Measurements from ENCODE around the gene CDS2.
A peak's percentile ranks its signal among the peaks of the same experiment; 100 is the strongest.
"Not testable (repeated sequence)": the region's sequence is repeated elsewhere in the genome, so short reads cannot be mapped to it uniquely, and the experiment has no call there.

CDS2 gene

DNA sequence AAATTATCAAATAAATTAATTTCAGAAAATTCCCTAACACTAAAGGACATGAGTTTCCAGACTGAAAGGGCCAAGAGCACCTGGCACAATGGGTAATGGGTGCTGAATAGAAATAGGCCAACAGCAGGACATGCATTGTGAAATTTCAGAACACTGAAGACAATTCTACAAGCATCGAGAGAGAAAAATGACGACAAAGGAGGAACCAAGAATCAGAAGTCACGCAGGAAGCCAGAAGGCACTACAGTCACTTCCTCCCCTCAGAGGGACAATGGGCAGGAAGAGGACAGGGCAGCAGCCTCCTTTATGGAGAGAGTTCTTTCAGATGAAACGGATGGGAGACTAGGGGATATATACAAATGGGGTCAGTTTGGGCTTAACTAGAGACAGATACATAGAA lies 36.6 kb upstream of the CDS2 start:
- Histone ChIP-seq H3K9me3 (ENCODE audit: control extremely low read depth in 1 of 5, control insufficient read depth in 4 of 5, insufficient read depth in 2 of 5, low read depth in 1 of 5, low read length in 4 of 5) (no peaks in the 10 kb centered on the region), H3K27ac (ENCODE audit: insufficient read depth in 1 of 2, low read depth in 1 of 2, low read length in 2 of 2, poor library complexity in 1 of 2, severe bottlenecking in 2 of 2) (peak overlapping the region in 1 of 2 experiments; percentile 68), H3K4me3 (ENCODE audit: control insufficient read depth in 1 of 7, extremely low read depth in 1 of 7, insufficient read depth in 4 of 7, low read depth in 2 of 7, low read length in 6 of 7) (peak overlapping the region in 4 of 7 experiments; percentile 4 to 43 (median 21)), H3K4me1 (ENCODE audit: control extremely low read depth in 1 of 4, control insufficient read depth in 4 of 4, insufficient read depth in 4 of 4, low read length in 3 of 4) (peaks cover 9 to 25% (median 18%) of the 10 kb centered on the region in 4 experiments), H3K36me3 (ENCODE audit: control insufficient read depth in 4 of 4, insufficient read depth in 4 of 4, low read length in 3 of 4) (peaks cover 0 to 5% (median 0%) of the 10 kb centered on the region in 4 experiments), H3K27me3 (replicated peaks in 2 of 5; ENCODE audit: control insufficient read depth in 4 of 5, insufficient read depth in 5 of 5, low read length in 4 of 5) (no peaks in the 10 kb centered on the region)
- ChIA-PET POLR2A (no interaction called here), CTCF (interaction anchor here (1.7 to 2.4 kb wide), 2 partner anchors 10 to 56 kb away, joined by 5 to 12 read pairs; no protein-coding TSS in a partner anchor)
- WGBS (ENCODE audit: insufficient coverage): 0% methylated on average over 3 of the region's 4 CpGs
- DNase-seq: peak; percentile 39 to 87 (median 83)

DNA sequence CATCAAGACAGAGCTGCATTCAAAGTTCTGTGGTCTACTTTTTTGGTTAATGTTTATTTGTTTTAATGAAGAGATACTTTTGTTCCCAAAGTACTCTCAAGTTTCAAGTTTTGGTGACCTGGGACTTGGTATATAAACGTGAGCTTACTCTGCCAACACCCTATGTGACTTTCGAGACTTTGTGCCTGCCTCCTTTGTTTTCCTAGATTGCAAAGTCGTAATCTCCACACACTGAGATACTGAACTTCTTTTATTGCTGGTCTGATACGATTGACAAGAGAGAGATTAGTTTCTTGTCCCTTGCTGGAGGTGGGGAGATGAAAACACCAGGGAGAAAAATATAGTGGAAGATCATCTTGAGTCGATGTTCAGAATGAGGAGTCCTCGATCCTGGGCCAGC lies 34.9 kb upstream of the CDS2 start:
- peaks cover 7 to 15% (median 8%) of the 10 kb centered on the region in 4 experiments for H3K36me3 ChIP-seq (ENCODE audit: control insufficient read depth in 4 of 4, insufficient read depth in 4 of 4, low read length in 3 of 4)
- H3K9me3 ChIP-seq (ENCODE audit: control extremely low read depth in 1 of 5, control insufficient read depth in 4 of 5, insufficient read depth in 2 of 5, low read depth in 1 of 5, low read length in 4 of 5): no peaks in the 10 kb centered on the region
- H3K4me3 ChIP-seq (ENCODE audit: control insufficient read depth in 1 of 7, extremely low read depth in 1 of 7, insufficient read depth in 4 of 7, low read depth in 2 of 7, low read length in 6 of 7): no peak overlapping the region
- no peak for DNase-seq
- no peak overlapping the region for H3K27ac ChIP-seq (ENCODE audit: insufficient read depth in 1 of 2, low read depth in 1 of 2, low read length in 2 of 2, poor library complexity in 1 of 2, severe bottlenecking in 2 of 2)
- ChIA-PET POLR2A (no interaction called here), CTCF (interaction anchor here (0.9 to 2.4 kb wide), 5 partner anchors 9 to 96 kb away, joined by 3 to 12 read pairs (median 4); no protein-coding TSS in a partner anchor)
- WGBS (ENCODE audit: insufficient coverage): 100% methylated on average over 2 of the region's 6 CpGs
- peaks cover 6 to 17% (median 11%) of the 10 kb centered on the region in 4 experiments for H3K4me1 ChIP-seq (ENCODE audit: control extremely low read depth in 1 of 4, control insufficient read depth in 4 of 4, insufficient read depth in 4 of 4, low read length in 3 of 4)
- no peaks in the 10 kb centered on the region for H3K27me3 ChIP-seq (replicated peaks in 2 of 5; ENCODE audit: control insufficient read depth in 4 of 5, insufficient read depth in 5 of 5, low read length in 4 of 5)

- CTCF ChIA-PET: interaction anchor here (0.6 to 1.6 kb wide), 5 partner anchors 10 to 120 kb away, joined by 3 to 5 read pairs (median 4); no protein-coding TSS in a partner anchor
- POLR2A ChIA-PET: no interaction called here
Observed at GRCh38 chr20:5092765-5093339, 34.0 kb upstream of the CDS2 start.

DNA sequence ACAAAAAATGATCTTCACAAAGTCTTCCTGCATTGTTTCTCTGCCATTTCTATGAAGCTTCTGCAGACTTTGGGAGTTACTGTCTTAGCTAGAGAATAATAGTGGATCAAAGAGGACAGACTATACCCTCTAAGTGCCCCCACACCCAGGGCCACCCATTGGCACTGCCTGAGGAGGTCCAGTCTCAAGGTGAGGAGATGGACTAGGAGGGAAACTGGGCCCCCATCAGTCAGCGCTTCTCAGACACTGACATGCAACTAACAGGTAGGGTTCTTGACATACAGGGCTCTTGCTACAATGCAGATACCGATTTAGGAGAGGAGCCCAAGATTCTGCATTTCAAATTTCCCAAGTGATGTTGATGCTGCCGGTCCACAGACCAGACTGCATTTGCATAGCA lies 31.4 kb upstream of the CDS2 start:
- ChIA-PET CTCF (interaction anchor here (0.9 kb wide), 1 partner anchor 9 kb away, joined by 4 read pairs; no protein-coding TSS in a partner anchor), POLR2A (no interaction called here)
- H3K4me3 ChIP-seq (ENCODE audit: control insufficient read depth in 1 of 7, extremely low read depth in 1 of 7, insufficient read depth in 4 of 7, low read depth in 2 of 7, low read length in 6 of 7): no peak overlapping the region

More at GRCh38 chr20:5092765-5093339, 34.0 kb upstream of the CDS2 start:
- Histone ChIP-seq H3K27ac (ENCODE audit: insufficient read depth in 1 of 2, low read depth in 1 of 2, low read length in 2 of 2, poor library complexity in 1 of 2, severe bottlenecking in 2 of 2) (no peak overlapping the region), H3K9me3 (ENCODE audit: control extremely low read depth in 1 of 5, control insufficient read depth in 4 of 5, insufficient read depth in 2 of 5, low read depth in 1 of 5, low read length in 4 of 5) (no peaks in the 10 kb centered on the region), H3K36me3 (ENCODE audit: control insufficient read depth in 4 of 4, insufficient read depth in 4 of 4, low read length in 3 of 4) (peaks cover 8 to 19% (median 10%) of the 10 kb centered on the region in 4 experiments), H3K4me1 (ENCODE audit: control extremely low read depth in 1 of 4, control insufficient read depth in 4 of 4, insufficient read depth in 4 of 4, low read length in 3 of 4) (peaks cover 6 to 17% (median 11%) of the 10 kb centered on the region in 4 experiments), H3K27me3 (replicated peaks in 2 of 5; ENCODE audit: control insufficient read depth in 4 of 5, insufficient read depth in 5 of 5, low read length in 4 of 5) (no peaks in the 10 kb centered on the region), H3K4me3 (ENCODE audit: control insufficient read depth in 1 of 7, extremely low read depth in 1 of 7, insufficient read depth in 4 of 7, low read depth in 2 of 7, low read length in 6 of 7) (no peak overlapping the region)
- no CpG with 5 or more reads among the region's 4 CpGs for WGBS (ENCODE audit: insufficient coverage)
- no peak for DNase-seq

DNA sequence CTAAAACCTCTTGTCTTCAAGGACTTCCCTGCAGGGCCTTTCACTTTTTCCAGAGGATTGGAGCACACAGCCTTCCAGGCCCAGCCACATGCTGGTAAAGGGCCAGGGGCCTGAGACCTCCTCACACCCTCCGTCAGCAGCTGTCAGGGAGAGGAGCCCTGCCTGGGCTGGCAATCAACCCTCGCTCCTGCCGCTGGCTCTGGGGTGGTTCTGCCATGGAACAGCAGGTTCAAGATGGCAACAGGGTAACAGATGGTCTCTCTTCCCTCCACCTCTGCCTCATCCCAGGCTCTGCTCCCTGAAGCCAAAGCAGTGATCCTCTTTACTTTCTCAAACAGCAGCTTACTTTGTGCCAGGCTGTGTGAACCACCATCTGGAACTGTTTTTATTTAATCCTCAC lies 30.9 kb upstream of the CDS2 start:
- Histone ChIP-seq H3K9me3 (ENCODE audit: control extremely low read depth in 1 of 5, control insufficient read depth in 4 of 5, insufficient read depth in 2 of 5, low read depth in 1 of 5, low read length in 4 of 5) (no peaks in the 10 kb centered on the region), H3K27me3 (replicated peaks in 2 of 5; ENCODE audit: control insufficient read depth in 4 of 5, insufficient read depth in 5 of 5, low read length in 4 of 5) (no peaks in the 10 kb centered on the region), H3K27ac (ENCODE audit: insufficient read depth in 1 of 2, low read depth in 1 of 2, low read length in 2 of 2, poor library complexity in 1 of 2, severe bottlenecking in 2 of 2) (no peak overlapping the region), H3K4me3 (ENCODE audit: control insufficient read depth in 1 of 7, extremely low read depth in 1 of 7, insufficient read depth in 4 of 7, low read depth in 2 of 7, low read length in 6 of 7) (no peak overlapping the region), H3K36me3 (ENCODE audit: control insufficient read depth in 4 of 4, insufficient read depth in 4 of 4, low read length in 3 of 4) (peaks cover 14 to 36% (median 21%) of the 10 kb centered on the region in 4 experiments), H3K4me1 (ENCODE audit: control extremely low read depth in 1 of 4, control insufficient read depth in 4 of 4, insufficient read depth in 4 of 4, low read length in 3 of 4) (peaks cover 0 to 2% (median 0%) of the 10 kb centered on the region in 4 experiments)
- 92% methylated on average over 3 of the region's 3 CpGs for WGBS (ENCODE audit: insufficient coverage)
- CTCF ChIA-PET: interaction anchor here (0.5 to 1.3 kb wide), 4 partner anchors 10 to 146 kb away, joined by 3 read pairs; no protein-coding TSS in a partner anchor
- POLR2A ChIA-PET: no interaction called here
- DNase-seq: no peak

More for the DNA sequence above, 31.4 kb upstream of the CDS2 start:
- DNase-seq: no peak
- H3K9me3 ChIP-seq (ENCODE audit: control extremely low read depth in 1 of 5, control insufficient read depth in 4 of 5, insufficient read depth in 2 of 5, low read depth in 1 of 5, low read length in 4 of 5): no peaks in the 10 kb centered on the region
- H3K27ac ChIP-seq (ENCODE audit: insufficient read depth in 1 of 2, low read depth in 1 of 2, low read length in 2 of 2, poor library complexity in 1 of 2, severe bottlenecking in 2 of 2): no peak overlapping the region
- peaks cover 2 to 6% (median 3%) of the 10 kb centered on the region in 4 experiments for H3K4me1 ChIP-seq (ENCODE audit: control extremely low read depth in 1 of 4, control insufficient read depth in 4 of 4, insufficient read depth in 4 of 4, low read length in 3 of 4)
- no peaks in the 10 kb centered on the region for H3K27me3 ChIP-seq (replicated peaks in 2 of 5; ENCODE audit: control insufficient read depth in 4 of 5, insufficient read depth in 5 of 5, low read length in 4 of 5)
- H3K36me3 ChIP-seq (ENCODE audit: control insufficient read depth in 4 of 4, insufficient read depth in 4 of 4, low read length in 3 of 4): peaks cover 14 to 34% (median 21%) of the 10 kb centered on the region in 4 experiments
- WGBS (ENCODE audit: insufficient coverage): 92% methylated on average over 3 of the region's 3 CpGs

GRCh38 chr20:5096463-5096862 lies 30.3 kb upstream of the CDS2 start:
- WGBS (ENCODE audit: insufficient coverage): 100% methylated on average over 2 of the region's 2 CpGs
- Histone ChIP-seq H3K4me1 (ENCODE audit: control extremely low read depth in 1 of 4, control insufficient read depth in 4 of 4, insufficient read depth in 4 of 4, low read length in 3 of 4) (no peaks in the 10 kb centered on the region), H3K4me3 (ENCODE audit: control insufficient read depth in 1 of 7, extremely low read depth in 1 of 7, insufficient read depth in 4 of 7, low read depth in 2 of 7, low read length in 6 of 7) (no peak overlapping the region), H3K9me3 (ENCODE audit: control extremely low read depth in 1 of 5, control insufficient read depth in 4 of 5, insufficient read depth in 2 of 5, low read depth in 1 of 5, low read length in 4 of 5) (no peaks in the 10 kb centered on the region), H3K27me3 (replicated peaks in 2 of 5; ENCODE audit: control insufficient read depth in 4 of 5, insufficient read depth in 5 of 5, low read length in 4 of 5) (no peaks in the 10 kb centered on the region), H3K27ac (ENCODE audit: insufficient read depth in 1 of 2, low read depth in 1 of 2, low read length in 2 of 2, poor library complexity in 1 of 2, severe bottlenecking in 2 of 2) (no peak overlapping the region), H3K36me3 (ENCODE audit: control insufficient read depth in 4 of 4, insufficient read depth in 4 of 4, low read length in 3 of 4) (peaks cover 16 to 40% (median 25%) of the 10 kb centered on the region in 4 experiments)
- no peak for DNase-seq
- POLR2A ChIA-PET: no interaction called here
- CTCF ChIA-PET: interaction anchor here (0.5 to 1.3 kb wide), 5 partner anchors 11 to 337 kb away, joined by 3 to 4 read pairs (median 3); no protein-coding TSS in a partner anchor

- CTCF ChIA-PET: interaction anchor here (0.8 to 3.8 kb wide), 11 partner anchors 8 to 359 kb away, joined by 3 to 16 read pairs (median 5); no protein-coding TSS in a partner anchor
- H3K4me1 ChIP-seq (ENCODE audit: control extremely low read depth in 1 of 4, control insufficient read depth in 4 of 4, insufficient read depth in 4 of 4, low read length in 3 of 4); H3K27me3 ChIP-seq (replicated peaks in 2 of 5; ENCODE audit: control insufficient read depth in 4 of 5, insufficient read depth in 5 of 5, low read length in 4 of 5); POLR2A ChIA-PET; H3K4me3 ChIP-seq (ENCODE audit: control insufficient read depth in 1 of 7, extremely low read depth in 1 of 7, insufficient read depth in 4 of 7, low read depth in 2 of 7, low read length in 6 of 7); H3K9me3 ChIP-seq (ENCODE audit: control extremely low read depth in 1 of 5, control insufficient read depth in 4 of 5, insufficient read depth in 2 of 5, low read depth in 1 of 5, low read length in 4 of 5); DNase-seq; H3K27ac ChIP-seq (ENCODE audit: insufficient read depth in 1 of 2, low read depth in 1 of 2, low read length in 2 of 2, poor library complexity in 1 of 2, severe bottlenecking in 2 of 2): not testable (repeated sequence)
- WGBS (ENCODE audit: insufficient coverage): 89% methylated on average over 1 of the region's 1 CpG
- H3K36me3 ChIP-seq (ENCODE audit: control insufficient read depth in 4 of 4, insufficient read depth in 4 of 4, low read length in 3 of 4): peaks cover 25 to 46% (median 36%) of the 10 kb centered on the region in 4 experiments
Observed at GRCh38 chr20:5099009-5099408, 27.8 kb upstream of the CDS2 start.
